SH-SY5Y (cell line): ENCODE data around the gene VPS11.

Experiments used
- GATA2 ChIP-seq: IDR thresholded peaks from 2 replicates; pipeline ENCODE4 v1.6.1; 2011; ENCODE audit warnings: mild to moderate bottlenecking, low read depth, low read length
- GATA3 ChIP-seq: IDR thresholded peaks from 2 replicates; pipeline ENCODE4 v1.6.1; 2011; ENCODE audit warnings: low read depth, mild to moderate bottlenecking, low read length, moderate library complexity

DNA sequence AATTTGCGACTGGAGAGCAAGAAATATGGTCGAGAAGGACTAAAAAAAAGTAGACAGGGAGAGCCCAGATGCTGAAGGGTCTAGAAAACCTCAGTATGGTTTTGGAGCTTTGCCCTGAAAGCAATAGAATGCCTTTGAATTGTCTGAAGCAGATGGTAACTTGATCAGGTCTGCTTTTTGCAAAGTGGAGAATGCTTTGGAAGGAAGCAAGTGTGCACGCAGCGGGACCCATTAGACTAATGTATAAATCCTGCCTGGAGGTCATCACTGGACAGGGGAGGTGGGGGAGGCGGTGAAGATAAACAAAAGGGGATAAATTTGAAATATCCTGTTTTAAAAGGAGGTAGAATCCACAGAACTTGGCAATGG, 53.0 kb downstream of the VPS11 start:
- no peak for TF ChIP-seq GATA2
- TF ChIP-seq GATA3, result no peak
